HCT116 (cell line): ENCODE data around the gene CHST12.
A peak's percentile ranks its signal among the peaks of the same experiment; 100 is the strongest.

ENCODE experiments used
- CBX3 ChIP-seq: IDR thresholded peaks from 2 replicates; pipeline ENCODE4 v1.6.1; 2012; ENCODE audit warnings: low read depth
- POLR2AphosphoS5 ChIP-seq: IDR thresholded peaks from 2 replicates; pipeline ENCODE4 v1.6.1; 2011; ENCODE audit warnings: mild to moderate bottlenecking, low read depth, low read length, moderate library complexity
- RAD21 ChIP-seq: IDR thresholded peaks from 2 replicates; pipeline ENCODE4 v1.6.1; 2012; ENCODE audit warnings: low read depth, mild to moderate bottlenecking
- SP1 ChIP-seq: IDR thresholded peaks from 2 replicates; pipeline ENCODE4 v1.6.1; 2012; ENCODE audit warnings: low read depth
- YY1 ChIP-seq: IDR thresholded peaks from 2 replicates; pipeline ENCODE4 v1.6.1; 2011; ENCODE audit warnings: low read length, low read depth, moderate library complexity, mild to moderate bottlenecking; ENCODE audit not compliant: insufficient replicate concordance; ENCODE audit errors: extremely low read depth
- TF ChIP-seq, protein P1 (sequence below), 3 experiments: fragments of 200-600 bp in 1 of 3; sonication (generic) in 1 of 3; IDR thresholded peaks in 2 of 3; conservative IDR thresholded peaks in 1 of 3; 2 replicates each; pipeline ENCODE4 v1.5.1; 2012 to 2017; ENCODE audit warnings: low read depth in 2 of 3, low read length in 2 of 3, antibody characterized with exemption in 1 of 3, borderline replicate concordance in 1 of 3, control low read depth in 1 of 3, mild to moderate bottlenecking in 1 of 3, mixed read lengths in 1 of 3, mixed run types in 1 of 3, moderate library complexity in 1 of 3; ENCODE audit not compliant: insufficient read depth in 1 of 3
- TF ChIP-seq, protein P2 (sequence below): IDR thresholded peaks from 2 replicates; pipeline ENCODE4 v1.6.1; 2011; ENCODE audit warnings: mild to moderate bottlenecking, low read length, moderate library complexity; ENCODE audit not compliant: insufficient replicate concordance; ENCODE audit errors: extremely low read depth

DNA sequence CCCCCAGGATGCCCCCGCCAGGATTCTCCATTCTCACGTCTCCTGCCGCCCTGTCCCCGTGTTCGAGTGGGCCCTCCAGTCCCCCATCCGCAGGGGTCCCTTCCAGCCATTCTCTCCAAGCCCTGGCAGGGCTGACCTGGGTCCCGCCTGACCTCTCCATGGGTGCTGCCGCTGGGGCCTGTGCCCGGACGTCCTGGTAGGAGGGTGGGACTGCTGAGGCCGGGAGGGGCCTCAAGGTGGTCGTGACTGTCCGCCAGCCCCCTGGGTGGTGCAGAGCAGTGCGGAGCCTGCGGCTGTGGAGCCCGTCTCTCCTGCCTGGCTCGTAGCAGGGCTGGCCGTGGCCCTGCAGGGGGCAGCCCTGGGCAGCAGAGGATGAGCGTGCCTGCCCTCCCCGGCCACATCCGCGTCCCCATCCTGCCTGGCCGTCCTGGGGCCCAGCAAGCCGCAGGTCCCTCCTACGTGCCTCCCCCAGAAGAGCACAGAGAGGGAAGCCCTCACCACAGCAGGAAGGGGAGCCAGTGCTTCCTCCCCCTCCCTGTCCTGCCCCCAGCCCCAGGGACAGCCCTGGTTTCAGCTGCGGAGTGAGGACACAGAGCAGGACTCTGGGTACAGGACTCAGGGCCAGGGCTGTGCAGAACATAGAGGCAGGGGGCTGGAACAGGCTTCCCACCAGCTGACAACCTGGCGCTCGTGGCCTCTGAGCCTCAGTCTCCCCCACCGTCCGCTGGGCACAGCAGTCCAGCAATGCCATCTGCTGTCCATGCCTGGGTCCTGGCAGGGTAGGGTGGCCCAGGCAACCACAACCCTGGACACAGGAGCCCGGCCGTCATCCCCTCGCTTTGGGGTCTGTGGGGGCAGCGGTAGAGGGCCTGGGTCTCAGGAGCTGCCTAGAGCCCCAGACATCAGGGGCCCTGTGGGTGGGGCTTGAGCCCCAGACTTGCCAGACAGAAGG is 74.3 kb downstream of the CHST12 start:
- TF ChIP-seq, protein P1, sequence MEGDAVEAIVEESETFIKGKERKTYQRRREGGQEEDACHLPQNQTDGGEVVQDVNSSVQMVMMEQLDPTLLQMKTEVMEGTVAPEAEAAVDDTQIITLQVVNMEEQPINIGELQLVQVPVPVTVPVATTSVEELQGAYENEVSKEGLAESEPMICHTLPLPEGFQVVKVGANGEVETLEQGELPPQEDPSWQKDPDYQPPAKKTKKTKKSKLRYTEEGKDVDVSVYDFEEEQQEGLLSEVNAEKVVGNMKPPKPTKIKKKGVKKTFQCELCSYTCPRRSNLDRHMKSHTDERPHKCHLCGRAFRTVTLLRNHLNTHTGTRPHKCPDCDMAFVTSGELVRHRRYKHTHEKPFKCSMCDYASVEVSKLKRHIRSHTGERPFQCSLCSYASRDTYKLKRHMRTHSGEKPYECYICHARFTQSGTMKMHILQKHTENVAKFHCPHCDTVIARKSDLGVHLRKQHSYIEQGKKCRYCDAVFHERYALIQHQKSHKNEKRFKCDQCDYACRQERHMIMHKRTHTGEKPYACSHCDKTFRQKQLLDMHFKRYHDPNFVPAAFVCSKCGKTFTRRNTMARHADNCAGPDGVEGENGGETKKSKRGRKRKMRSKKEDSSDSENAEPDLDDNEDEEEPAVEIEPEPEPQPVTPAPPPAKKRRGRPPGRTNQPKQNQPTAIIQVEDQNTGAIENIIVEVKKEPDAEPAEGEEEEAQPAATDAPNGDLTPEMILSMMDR (IDR thresholded peaks at IDR 0.05 in 2 of 3, conservative IDR thresholded peaks at IDR 0.05 in 1 of 3; ENCODE audit: borderline replicate concordance in 1 of 3, insufficient read depth in 1 of 3, low read depth in 2 of 3, low read length in 2 of 3) = peak; percentile 66 to 82 (median 67)
- TF ChIP-seq, protein P2, sequence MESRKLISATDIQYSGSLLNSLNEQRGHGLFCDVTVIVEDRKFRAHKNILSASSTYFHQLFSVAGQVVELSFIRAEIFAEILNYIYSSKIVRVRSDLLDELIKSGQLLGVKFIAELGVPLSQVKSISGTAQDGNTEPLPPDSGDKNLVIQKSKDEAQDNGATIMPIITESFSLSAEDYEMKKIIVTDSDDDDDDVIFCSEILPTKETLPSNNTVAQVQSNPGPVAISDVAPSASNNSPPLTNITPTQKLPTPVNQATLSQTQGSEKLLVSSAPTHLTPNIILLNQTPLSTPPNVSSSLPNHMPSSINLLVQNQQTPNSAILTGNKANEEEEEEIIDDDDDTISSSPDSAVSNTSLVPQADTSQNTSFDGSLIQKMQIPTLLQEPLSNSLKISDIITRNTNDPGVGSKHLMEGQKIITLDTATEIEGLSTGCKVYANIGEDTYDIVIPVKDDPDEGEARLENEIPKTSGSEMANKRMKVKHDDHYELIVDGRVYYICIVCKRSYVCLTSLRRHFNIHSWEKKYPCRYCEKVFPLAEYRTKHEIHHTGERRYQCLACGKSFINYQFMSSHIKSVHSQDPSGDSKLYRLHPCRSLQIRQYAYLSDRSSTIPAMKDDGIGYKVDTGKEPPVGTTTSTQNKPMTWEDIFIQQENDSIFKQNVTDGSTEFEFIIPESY = no peak
- TF ChIP-seq YY1 = no peak
- TF ChIP-seq POLR2AphosphoS5 = no peak
- no peak for TF ChIP-seq CBX3
- TF ChIP-seq SP1 = no peak
- TF ChIP-seq RAD21 = peak; percentile 93
